Adrenal gland (tissue), 12 donors: ENCODE measurements around the gene CEP89. TPM values are rescaled to one million over a fixed set of nuclear protein-coding genes. Genes with fewer than 3 reads are reported as not detected.
"Not testable (repeated sequence)": the region's sequence is repeated elsewhere in the genome, so short reads cannot be mapped to it uniquely, and the experiment has no call there.

Experiments used
- DNase-seq, 7 donors: peaks; one replicate each; pipeline ENCODE4 v3.0.0-alpha.2; 2019 to 2020
- H3K27ac ChIP-seq, 5 donors: fragments of 200-600 bp; sonication (generic) in 4 of 5; 1 replicate in 3 of 5; 2 replicates in 2 of 5; pipeline versions ENCODE4 v1.5.1 to v1.8.0; 2016 to 2020; ENCODE audit warnings: mild to moderate bottlenecking in 1 of 5
- H3K27me3 ChIP-seq: fragments of 200-600 bp; 2 replicates; pipeline ENCODE4 v1.8.0; 2021
- H3K36me3 ChIP-seq, 2 donors: fragments of 200-600 bp; replicated peaks in 1 of 2; 1 replicate in 1 of 2; 2 replicates in 1 of 2; pipeline versions ENCODE4 v1.5.1 to v1.8.0; 2018 to 2022
- H3K4me1 ChIP-seq, 2 donors: fragments of 200-600 bp; replicated peaks in 1 of 2; 1 replicate in 1 of 2; 2 replicates in 1 of 2; pipeline versions ENCODE4 v1.5.1 to v1.8.0; 2018 to 2021
- H3K4me3 ChIP-seq, 4 donors: fragments of 200-600 bp; sonication (generic) in 3 of 4; one replicate each; pipeline ENCODE4 v1.5.1; 2016 to 2018
- H3K9me3 ChIP-seq, 3 donors: fragments of 200-600 bp; sonication (generic) in 1 of 3; replicated peaks in 1 of 3; 1 replicate in 2 of 3; 2 replicates in 1 of 3; pipeline versions ENCODE4 v1.5.1 to v1.8.0; 2016 to 2021
- CTCF ChIP-seq, 6 experiments: fragments of 450-650 bp in 4 of 6; fragments of 200-600 bp in 2 of 6; sonication (generic) in 1 of 6; IDR thresholded peaks; 1 replicate in 5 of 6; 2 replicates in 1 of 6; pipeline versions ENCODE4 v1.5.1 to v1.8.0; 2016 to 2021; ENCODE audit warnings: antibody characterized with exemption in 6 of 6, mild to moderate bottlenecking in 2 of 6, moderate library complexity in 1 of 6
- POLR2A ChIP-seq, 2 donors: fragments of 450-650 bp; IDR thresholded peaks; one replicate each; pipeline ENCODE4 v1.6.1; 2017; ENCODE audit warnings: antibody characterized with exemption in 2 of 2, mild to moderate bottlenecking in 2 of 2, moderate library complexity in 1 of 2
- WGBS, 4 donors: extraction: QIAGEN DNeasy Blood & Tissue Kit in 2 of 4; methylation state at CpG; one replicate each; pipeline versions ENCODE4 v1.1.5 to v1.1.7; 2013 to 2017; 5-methylcytosine and 5-hydroxymethylcytosine counted together
- intact Hi-C, 2 donors: fragments of 100-400 bp; cut with DNase I; formaldehyde crosslinking; loops; one replicate each; pipeline versions ENCODE4 v1.14.1 to v1.15.0; 2022 to 2023
- polyA plus RNA-seq, 3 donors: library from polyadenylated mRNA; stranded (reverse); fragments of 200-250 nt in 2 of 3; fragments of 350-450 nt in 1 of 3; fragmentation: Illumina TruSeq in 1 of 3; extraction: RNeasy Lipid Tissue Mini Kit (QIAGEN cat#74804) in 1 of 3; gene quantifications; one replicate each; pipeline ENCODE4 v1.2.3, GENCODE V29; 2013 to 2014
- total RNA-seq, 9 donors: library from RNA; depleted of rRNA in 4 of 9; stranded (reverse); fragments of >200 nt in 4 of 9; fragments of 120-200 nt in 1 of 9; fragmentation: NEBNext Ultra II Directional in 1 of 9; extraction: Animal tissue kit (Norgen Biotek cat#: 25700) in 1 of 9; gene quantifications; one replicate each; pipeline versions ENCODE4 v1.1.0 to v1.2.4, GENCODE V29; 2013 to 2023
- donor health status: healthy with polysubstance abuse.
- donor health status: Bipolar disorder and iron deficiency.
- donor health status: DM: yes; HTN: yes; CAD: no.
- donor health status: DM: no; HTN: no; CAD: no.
- donor health status: DM: no; HTN: no; CAD: no.
- donor health status: DM: yes; HTN: yes; CAD: no.

Gene CEP89
- total and polyA plus RNA-seq, 12 donors: 9.2 to 20.1 (median 13.9) TPM

GRCh38 chr19:32988724-32989123 lies 17.0 kb upstream of the CEP89 start:
- H3K9me3 ChIP-seq: no peaks in the 10 kb centered on the region
- 76 to 81% (median 81%) methylated on average over 5 of the region's 5 CpGs for WGBS, 4 donors
- H3K27me3 ChIP-seq: no peaks in the 10 kb centered on the region
- no peak for DNase-seq
- H3K4me3 ChIP-seq: no peak overlapping the region
- no peaks in the 10 kb centered on the region for H3K36me3 ChIP-seq
- intact Hi-C loops: no loop called here
- H3K4me1 ChIP-seq: no peaks in the 10 kb centered on the region
- no peak overlapping the region for H3K27ac ChIP-seq
- TF ChIP-seq CTCF (IDR thresholded peaks at IDR 0.05) (no peak), POLR2A (IDR thresholded peaks at IDR 0.05) (no peak)

GRCh38 chr19:32988254-32988653 lies 16.5 kb upstream of the CEP89 start:
- H3K27ac ChIP-seq, H3K9me3 ChIP-seq, H3K4me3 ChIP-seq, intact Hi-C loops, H3K27me3 ChIP-seq, H3K36me3 ChIP-seq, DNase-seq, H3K4me1 ChIP-seq: not testable (repeated sequence)
- 93 to 96% (median 94%) methylated on average over 5 of the region's 5 CpGs for WGBS, 4 donors

- H3K27me3 ChIP-seq, H3K4me3 ChIP-seq, DNase-seq, H3K9me3 ChIP-seq, H3K27ac ChIP-seq, H3K4me1 ChIP-seq, H3K36me3 ChIP-seq, intact Hi-C loops: not testable (repeated sequence)
- WGBS, 4 donors: 87 to 93% (median 92%) methylated on average over 6 of the region's 6 CpGs
These were observed 10.7 kb upstream of the CEP89 start for GRCh38 chr19:32982488-32982887.

- H3K27ac ChIP-seq, DNase-seq, H3K4me3 ChIP-seq, H3K9me3 ChIP-seq, H3K27me3 ChIP-seq, H3K36me3 ChIP-seq, H3K4me1 ChIP-seq: not testable (repeated sequence)
- WGBS, 4 donors: 85 to 88% (median 86%) methylated on average over 7 of the region's 7 CpGs
- intact Hi-C loops: loop anchor here in 1 of 2 donors (5.0 to 10.0 kb wide), 3 partner anchors 105 to 215 kb away; partner anchors contain the start of genes GPATCH1 and LRP3
These were observed 8.0 kb upstream of the CEP89 start for GRCh38 chr19:32979807-32980206.

- not testable (repeated sequence) for H3K4me3 ChIP-seq, H3K36me3 ChIP-seq, H3K9me3 ChIP-seq, H3K27me3 ChIP-seq, DNase-seq, H3K4me1 ChIP-seq, H3K27ac ChIP-seq
- intact Hi-C loops: loop anchor here in 1 of 2 donors (5.0 to 10.0 kb wide), 3 partner anchors 107 to 217 kb away; partner anchors contain the start of genes GPATCH1 and LRP3
- WGBS, 4 donors: 84 to 100% (median 94%) methylated on average over 4 of the region's 4 CpGs
These were observed 6.1 kb upstream of the CEP89 start for GRCh38 chr19:32977813-32978212.

- no peak overlapping the region for H3K4me3 ChIP-seq
- H3K36me3 ChIP-seq: no peaks in the 10 kb centered on the region
- intact Hi-C loops: loop anchor here in 1 of 2 donors (5.0 to 10.0 kb wide), 3 partner anchors 108 to 218 kb away; partner anchors contain the start of genes GPATCH1 and LRP3
- H3K4me1 ChIP-seq: no peaks in the 10 kb centered on the region
- TF ChIP-seq CTCF (IDR thresholded peaks at IDR 0.05): no peak
- TF ChIP-seq POLR2A (IDR thresholded peaks at IDR 0.05): no peak
- H3K27me3 ChIP-seq: no peaks in the 10 kb centered on the region
- no peaks in the 10 kb centered on the region for H3K9me3 ChIP-seq
- DNase-seq: no peak
- no peak overlapping the region for H3K27ac ChIP-seq
- WGBS, 4 donors: 73 to 84% (median 79%) methylated on average over 7 of the region's 7 CpGs
These were observed 5.5 kb upstream of the CEP89 start for GRCh38 chr19:32977280-32977679.
